Measurements from ENCODE around the gene CCDC175. TPM values are rescaled to one million over a fixed set of nuclear protein-coding genes. Genes with fewer than 3 reads are reported as not detected.

CCDC175 gene
- polyA plus RNA-seq, 3 donors from 2014 or later = not detected

DNA sequence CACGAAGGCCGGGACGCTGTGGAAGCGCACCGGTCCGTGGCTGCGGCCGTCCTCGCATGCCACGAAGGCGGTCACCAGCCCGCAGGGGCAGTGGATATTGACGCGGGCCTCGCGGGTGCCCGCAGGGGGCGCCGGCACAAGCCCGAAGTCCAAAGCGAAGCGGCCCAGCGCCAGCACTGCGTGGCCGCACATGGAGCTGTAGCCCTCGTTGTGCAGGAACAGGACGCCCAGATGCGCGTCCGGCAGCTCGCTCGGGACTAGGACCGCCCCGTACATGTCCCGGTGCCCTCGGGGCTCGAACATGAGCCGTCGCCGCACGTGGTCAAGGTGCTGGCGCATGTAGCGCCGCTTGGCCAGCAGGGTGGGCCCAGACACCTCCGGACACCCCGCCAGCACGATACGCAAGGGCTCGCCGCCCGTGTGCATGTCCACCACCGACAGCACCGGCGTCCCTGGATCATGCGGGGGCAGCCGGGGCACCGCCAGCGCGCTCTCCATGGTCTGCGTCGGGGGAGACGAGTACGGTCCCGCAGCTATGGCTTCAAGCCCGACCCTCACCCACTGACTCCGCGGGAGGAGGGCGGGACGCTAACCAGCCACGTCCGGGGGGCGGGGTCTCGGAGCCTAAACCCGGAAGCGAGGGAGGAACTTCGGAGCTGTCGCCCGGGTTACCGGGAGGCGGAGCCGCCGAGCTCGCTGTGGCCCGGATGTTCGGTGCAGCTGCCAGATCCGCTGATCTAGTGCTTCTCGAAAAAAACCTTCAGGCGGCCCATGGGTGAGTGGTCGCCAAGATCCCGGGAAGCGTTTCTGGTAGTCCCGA is 92.6 kb downstream of the CCDC175 start, which contains the start of the genes JKAMP and L3HYPDH:
Gene JKAMP (plus strand): TSS at position 699 of the 820 bp plus-strand sequence. CDS start 73 bp downstream, at position 772.
Gene L3HYPDH (minus strand): TSS at position 590 of the 820 bp plus-strand sequence. CDS start 92 bp downstream, at position 498.
- H3K27ac Mint-ChIP-seq = peak within 1 kb of the TSS; percentile 83 to 97 (median 96)
- peak; percentile 96 for DNase-seq
- H3K27me3 Mint-ChIP-seq (ENCODE audit: low read depth in 3 of 3) = peaks cover 1 to 14% (median 11%) of the 10 kb centered on the region in 3 donors
- H3K4me1 Mint-ChIP-seq = peaks cover 57 to 80% of the 10 kb centered on the region in 2 donors
- H3K9me3 Mint-ChIP-seq = no peaks in the 10 kb centered on the region
- peak within 1 kb of the TSS; percentile 93 to 98 (median 98) for H3K4me3 Mint-ChIP-seq
- peaks cover 2 to 10% (median 8%) of the 10 kb centered on the region in 3 donors for H3K36me3 Mint-ChIP-seq

DNA sequence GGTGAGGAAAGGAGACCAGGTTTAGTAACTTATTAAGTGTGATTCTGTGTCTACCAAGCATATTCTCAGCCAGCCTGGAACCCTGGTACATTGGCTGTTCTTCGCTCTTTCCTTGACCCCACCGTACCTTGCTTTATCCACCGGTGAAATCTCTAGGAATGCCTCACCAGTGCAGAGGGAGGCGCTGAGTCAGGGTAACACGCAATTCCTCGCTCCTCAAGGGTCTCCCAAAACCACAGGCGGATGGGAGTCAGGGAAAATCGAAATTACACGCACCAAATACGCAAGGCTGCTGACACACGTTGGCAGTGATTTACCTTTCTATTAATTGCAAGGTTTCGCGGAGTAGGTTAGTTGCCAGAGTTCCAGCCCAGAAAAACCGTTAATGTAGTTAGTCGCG is 93.2 kb downstream of the CCDC175 start:
- H3K27ac Mint-ChIP-seq = peak overlapping the region; percentile 7 to 97 (median 80)
- H3K36me3 Mint-ChIP-seq = peaks cover 0 to 8% (median 3%) of the 10 kb centered on the region in 3 donors
- peaks cover 55 to 73% of the 10 kb centered on the region in 2 donors for H3K4me1 Mint-ChIP-seq
- no peak for DNase-seq
- peaks cover 1 to 14% (median 11%) of the 10 kb centered on the region in 3 donors for H3K27me3 Mint-ChIP-seq (ENCODE audit: low read depth in 3 of 3)
- H3K4me3 Mint-ChIP-seq = peak overlapping the region; percentile 93 to 98 (median 98)
- no peaks in the 10 kb centered on the region for H3K9me3 Mint-ChIP-seq

- no peak for DNase-seq
- Mint-ChIP-seq H3K4me3 (peak overlapping the region; percentile 93 to 98 (median 98)), H3K27me3 (ENCODE audit: low read depth in 3 of 3) (peaks cover 1 to 14% (median 11%) of the 10 kb centered on the region in 3 donors), H3K4me1 (peaks cover 55 to 67% of the 10 kb centered on the region in 2 donors), H3K27ac (peak overlapping the region; percentile 7 to 97 (median 76)), H3K36me3 (peaks cover 0 to 4% (median 0%) of the 10 kb centered on the region in 3 donors), H3K9me3 (no peaks in the 10 kb centered on the region)
Measured at GRCh38 chr14:59482541-59483331, 93.9 kb downstream of the CCDC175 start.

GRCh38 chr14:59481871-59482540 is 94.6 kb downstream of the CCDC175 start:
- DNase-seq = no peak
- Mint-ChIP-seq H3K9me3 (no peaks in the 10 kb centered on the region), H3K27me3 (ENCODE audit: low read depth in 3 of 3) (peaks cover 1 to 14% (median 11%) of the 10 kb centered on the region in 3 donors), H3K4me1 (peaks cover 55 to 63% of the 10 kb centered on the region in 2 donors), H3K27ac (peak overlapping the region in 2 of 6 donors; percentile 62 to 69), H3K36me3 (peaks cover 0 to 4% (median 0%) of the 10 kb centered on the region in 3 donors), H3K4me3 (peak overlapping the region in 4 of 5 donors; percentile 15 to 98 (median 98))

DNA sequence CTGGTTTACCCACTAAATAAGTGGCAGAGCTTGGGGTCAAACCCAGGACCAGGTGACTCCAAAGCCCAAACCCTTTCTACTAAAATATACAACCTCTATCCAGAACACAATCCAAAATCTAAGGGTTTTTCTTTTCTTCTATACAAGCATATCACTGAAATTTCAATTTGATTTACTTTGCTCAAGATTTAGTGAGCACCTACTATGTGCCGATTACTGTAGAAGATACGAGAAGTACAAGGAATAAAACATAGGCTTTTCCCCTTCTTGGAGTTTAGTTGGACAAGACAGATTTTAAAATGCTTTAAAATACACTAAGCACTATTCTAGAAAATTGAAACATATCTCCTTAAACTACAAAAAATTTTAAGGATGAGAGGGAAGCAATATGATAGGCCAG is 95.2 kb downstream of the CCDC175 start:
- no peaks in the 10 kb centered on the region for H3K9me3 Mint-ChIP-seq
- peaks cover 53 to 59% of the 10 kb centered on the region in 2 donors for H3K4me1 Mint-ChIP-seq
- no peak for DNase-seq
- peaks cover 1 to 14% (median 11%) of the 10 kb centered on the region in 3 donors for H3K27me3 Mint-ChIP-seq (ENCODE audit: low read depth in 3 of 3)
- H3K27ac Mint-ChIP-seq = peak overlapping the region in 1 of 6 donors; percentile 66
- peaks cover 0 to 10% (median 0%) of the 10 kb centered on the region in 3 donors for H3K36me3 Mint-ChIP-seq
- H3K4me3 Mint-ChIP-seq = no peak overlapping the region

- no peak for DNase-seq
- Mint-ChIP-seq H3K36me3 (peaks cover 0 to 12% (median 0%) of the 10 kb centered on the region in 3 donors), H3K27ac (peak overlapping the region in 1 of 6 donors; percentile 18), H3K4me1 (peaks cover 44 to 47% of the 10 kb centered on the region in 2 donors), H3K9me3 (no peaks in the 10 kb centered on the region), H3K27me3 (ENCODE audit: low read depth in 3 of 3) (peaks cover 1 to 14% (median 11%) of the 10 kb centered on the region in 3 donors), H3K4me3 (peak overlapping the region in 1 of 5 donors; percentile 10)
Measured at GRCh38 chr14:59480166-59480565, 96.4 kb downstream of the CCDC175 start.

GRCh38 chr14:59478540-59478939 is 98.1 kb downstream of the CCDC175 start:
- H3K9me3 Mint-ChIP-seq = no peaks in the 10 kb centered on the region
- DNase-seq = no peak
- H3K4me3 Mint-ChIP-seq = no peak overlapping the region
- H3K4me1 Mint-ChIP-seq = peaks cover 36 to 39% of the 10 kb centered on the region in 2 donors
- H3K27me3 Mint-ChIP-seq (ENCODE audit: low read depth in 3 of 3) = peaks cover 0 to 5% (median 0%) of the 10 kb centered on the region in 3 donors
- H3K36me3 Mint-ChIP-seq = peaks cover 0 to 14% (median 6%) of the 10 kb centered on the region in 3 donors
- peak overlapping the region in 1 of 6 donors; percentile 22 for H3K27ac Mint-ChIP-seq

- H3K36me3 Mint-ChIP-seq = peaks cover 0 to 16% (median 9%) of the 10 kb centered on the region in 3 donors
- no peak overlapping the region for H3K4me3 Mint-ChIP-seq
- H3K27me3 Mint-ChIP-seq (ENCODE audit: low read depth in 3 of 3) = no peaks in the 10 kb centered on the region
- H3K4me1 Mint-ChIP-seq = peaks cover 7 to 11% of the 10 kb centered on the region in 2 donors
- no peaks in the 10 kb centered on the region for H3K9me3 Mint-ChIP-seq
- no peak for DNase-seq
- no peak overlapping the region for H3K27ac Mint-ChIP-seq
Measured at GRCh38 chr14:59475709-59476108, 100.9 kb downstream of the CCDC175 start.

GRCh38 chr14:59474172-59474571 is 102.4 kb downstream of the CCDC175 start:
- H3K36me3 Mint-ChIP-seq = peaks cover 0 to 16% (median 9%) of the 10 kb centered on the region in 3 donors
- no peaks in the 10 kb centered on the region for H3K4me1 Mint-ChIP-seq
- no peak for DNase-seq
- H3K4me3 Mint-ChIP-seq = no peak overlapping the region
- H3K27ac Mint-ChIP-seq = no peak overlapping the region
- H3K9me3 Mint-ChIP-seq = no peaks in the 10 kb centered on the region
- H3K27me3 Mint-ChIP-seq (ENCODE audit: low read depth in 3 of 3) = no peaks in the 10 kb centered on the region

DNA sequence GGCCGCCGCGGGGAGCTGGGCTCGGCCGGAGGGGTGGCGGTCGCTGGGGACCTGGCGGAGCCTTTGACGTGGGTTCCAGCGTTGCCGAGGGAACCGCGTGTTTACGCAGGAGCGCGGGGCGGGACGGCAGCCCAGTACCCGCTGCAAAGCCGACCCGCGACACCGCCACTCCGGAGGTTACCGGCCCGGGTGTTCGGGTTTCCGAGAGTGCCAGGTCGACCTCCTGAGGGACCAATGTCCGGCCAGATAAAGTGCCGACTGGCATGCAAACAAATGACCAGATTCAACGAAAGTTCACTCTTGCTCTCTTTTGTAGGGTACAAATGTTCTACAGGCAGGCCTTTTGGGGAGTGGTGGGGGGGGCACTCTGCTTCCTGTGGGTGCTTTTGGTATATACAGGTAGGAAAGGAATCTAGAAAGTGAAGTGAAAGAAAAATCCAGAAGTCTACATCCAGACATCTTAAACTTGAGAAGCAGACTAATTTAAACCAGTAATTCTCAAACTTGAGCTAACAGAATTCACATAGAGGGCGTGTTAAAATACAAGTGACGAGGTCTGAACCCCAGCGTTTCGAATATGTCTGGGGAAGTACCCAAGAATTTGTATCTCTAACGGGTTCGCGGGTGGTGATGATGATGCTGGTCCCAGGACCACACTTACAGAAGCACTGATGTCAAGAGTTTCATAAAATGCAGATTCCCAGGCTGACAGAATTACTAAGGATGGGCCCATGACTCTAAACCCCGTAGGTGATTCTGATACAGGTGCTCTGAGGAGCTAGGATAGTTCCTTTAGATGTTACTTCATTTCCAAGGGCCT is 111.1 kb downstream of the CCDC175 start, which contains the start of gene GPR135:
Gene GPR135 (minus strand): TSS at position 65 of the 820 bp plus-strand sequence. CDS start 154 bp downstream, outside the sequence.
- H3K27me3 Mint-ChIP-seq (ENCODE audit: low read depth in 3 of 3) = peaks cover 0 to 2% (median 0%) of the 10 kb centered on the region in 3 donors

DNA sequence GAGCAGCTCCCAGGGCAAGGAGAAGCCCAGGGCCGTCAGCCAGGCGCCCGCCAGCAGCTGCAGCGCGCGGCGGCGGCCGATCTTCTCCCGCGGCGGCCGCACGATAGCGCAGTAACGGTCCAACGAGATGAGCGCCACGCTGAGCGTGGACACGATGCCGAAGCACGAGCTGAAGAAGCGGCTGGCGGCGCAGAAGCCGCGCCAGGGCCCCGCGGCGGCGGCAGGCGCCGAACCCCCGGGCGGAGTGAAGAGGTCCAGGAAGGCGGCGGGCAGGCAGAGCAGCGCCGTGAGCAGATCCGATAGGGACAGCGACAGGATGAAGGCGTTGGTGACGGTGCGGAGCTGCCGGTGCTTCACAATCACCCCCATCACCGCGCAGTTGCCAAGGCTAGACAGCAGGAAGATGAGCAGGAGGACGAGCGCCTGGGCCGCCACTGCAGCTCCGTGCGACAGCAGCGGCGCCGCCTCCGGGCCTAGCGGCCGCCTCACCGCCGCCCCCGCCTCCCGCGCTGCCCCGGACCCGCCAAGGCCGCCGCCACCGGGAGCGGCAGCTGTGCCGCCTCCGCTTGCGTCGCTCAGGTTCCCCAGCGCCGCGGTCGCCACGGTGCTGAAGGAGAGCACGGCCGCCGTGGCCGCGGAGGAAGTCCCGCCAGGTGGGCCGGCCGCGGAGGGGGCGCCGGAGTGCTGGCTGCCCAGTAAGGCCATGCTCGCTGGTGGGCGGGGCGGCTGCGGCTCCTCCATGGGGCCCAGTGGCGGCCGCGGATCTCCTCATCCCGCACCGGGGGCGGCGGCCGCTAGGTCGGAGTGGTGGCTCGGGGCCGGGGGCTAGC is 111.9 kb downstream of the CCDC175 start:
- H3K4me3 Mint-ChIP-seq = peak overlapping the region; percentile 83 to 92 (median 91)
- peak overlapping the region in 4 of 6 donors; percentile 71 to 87 (median 82) for H3K27ac Mint-ChIP-seq
- peaks cover 0 to 2% (median 2%) of the 10 kb centered on the region in 3 donors for H3K27me3 Mint-ChIP-seq (ENCODE audit: low read depth in 3 of 3)
- peaks cover 0 to 8% (median 3%) of the 10 kb centered on the region in 3 donors for H3K36me3 Mint-ChIP-seq
- DNase-seq = peak; percentile 67 to 71 (median 67)
- H3K4me1 Mint-ChIP-seq = peaks cover 13 to 15% of the 10 kb centered on the region in 2 donors
- H3K9me3 Mint-ChIP-seq = no peaks in the 10 kb centered on the region

More for the DNA sequence above, 111.1 kb downstream of the CCDC175 start, which contains the start of gene GPR135:
- H3K4me1 Mint-ChIP-seq = peaks cover 13 to 15% of the 10 kb centered on the region in 2 donors
- H3K9me3 Mint-ChIP-seq = no peaks in the 10 kb centered on the region
- H3K4me3 Mint-ChIP-seq = peak within 1 kb of the TSS; percentile 83 to 92 (median 91)
- peak; percentile 61 to 62 (median 62) for DNase-seq
- peaks cover 0 to 5% (median 0%) of the 10 kb centered on the region in 3 donors for H3K36me3 Mint-ChIP-seq
- peak within 1 kb of the TSS; percentile 40 to 90 (median 82) for H3K27ac Mint-ChIP-seq

Measured in immature natural killer cell (primary cell).